NT2/D1 (cell line): ENCODE data around the gene COL6A2.

Source experiments
- YY1 ChIP-seq: IDR thresholded peaks from 2 replicates; pipeline ENCODE4 v1.6.1; 2011; ENCODE audit not compliant: insufficient read length, insufficient read depth
- ZNF274 ChIP-seq: IDR thresholded peaks from 2 replicates; pipeline ENCODE4 v1.6.1; 2011; ENCODE audit warnings: mild to moderate bottlenecking, low read depth, low read length

- TF ChIP-seq YY1 (no peak), ZNF274 (no peak)
Observed at GRCh38 chr21:46104104-46104503, 6.2 kb downstream of the COL6A2 start.
